ENCODE data around the gene SERPINA4. TPM values are rescaled to one million over a fixed set of nuclear protein-coding genes. Genes with fewer than 3 reads are reported as not detected.

Gene SERPINA4
- total and polyA plus RNA-seq, 2 of the 13 experiments (the other 11 are each of a cell fraction or from before 2014, with no cell fraction given) = 39.1 to 57.8 TPM

DNA sequence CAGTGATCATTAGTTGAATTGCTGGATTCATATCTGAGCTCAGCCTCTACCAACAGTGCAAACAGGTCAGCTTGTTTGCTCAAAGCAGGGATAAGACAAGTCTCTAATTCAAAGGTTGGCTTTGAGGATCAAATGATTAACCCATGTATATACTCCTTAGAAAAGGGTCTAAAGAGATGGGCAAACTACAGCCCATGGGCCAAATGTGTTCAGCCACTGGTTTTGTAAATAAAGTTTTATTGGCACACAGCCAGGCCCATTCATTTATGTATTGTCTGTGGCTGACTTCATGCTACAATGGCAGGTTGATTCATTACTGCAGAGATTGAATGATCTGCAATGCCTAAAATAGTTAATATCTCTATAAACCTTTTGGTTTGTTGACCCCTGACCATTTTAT lies 3.1 kb downstream of the SERPINA4 start (continued):
- TF ChIP-seq, protein P1, sequence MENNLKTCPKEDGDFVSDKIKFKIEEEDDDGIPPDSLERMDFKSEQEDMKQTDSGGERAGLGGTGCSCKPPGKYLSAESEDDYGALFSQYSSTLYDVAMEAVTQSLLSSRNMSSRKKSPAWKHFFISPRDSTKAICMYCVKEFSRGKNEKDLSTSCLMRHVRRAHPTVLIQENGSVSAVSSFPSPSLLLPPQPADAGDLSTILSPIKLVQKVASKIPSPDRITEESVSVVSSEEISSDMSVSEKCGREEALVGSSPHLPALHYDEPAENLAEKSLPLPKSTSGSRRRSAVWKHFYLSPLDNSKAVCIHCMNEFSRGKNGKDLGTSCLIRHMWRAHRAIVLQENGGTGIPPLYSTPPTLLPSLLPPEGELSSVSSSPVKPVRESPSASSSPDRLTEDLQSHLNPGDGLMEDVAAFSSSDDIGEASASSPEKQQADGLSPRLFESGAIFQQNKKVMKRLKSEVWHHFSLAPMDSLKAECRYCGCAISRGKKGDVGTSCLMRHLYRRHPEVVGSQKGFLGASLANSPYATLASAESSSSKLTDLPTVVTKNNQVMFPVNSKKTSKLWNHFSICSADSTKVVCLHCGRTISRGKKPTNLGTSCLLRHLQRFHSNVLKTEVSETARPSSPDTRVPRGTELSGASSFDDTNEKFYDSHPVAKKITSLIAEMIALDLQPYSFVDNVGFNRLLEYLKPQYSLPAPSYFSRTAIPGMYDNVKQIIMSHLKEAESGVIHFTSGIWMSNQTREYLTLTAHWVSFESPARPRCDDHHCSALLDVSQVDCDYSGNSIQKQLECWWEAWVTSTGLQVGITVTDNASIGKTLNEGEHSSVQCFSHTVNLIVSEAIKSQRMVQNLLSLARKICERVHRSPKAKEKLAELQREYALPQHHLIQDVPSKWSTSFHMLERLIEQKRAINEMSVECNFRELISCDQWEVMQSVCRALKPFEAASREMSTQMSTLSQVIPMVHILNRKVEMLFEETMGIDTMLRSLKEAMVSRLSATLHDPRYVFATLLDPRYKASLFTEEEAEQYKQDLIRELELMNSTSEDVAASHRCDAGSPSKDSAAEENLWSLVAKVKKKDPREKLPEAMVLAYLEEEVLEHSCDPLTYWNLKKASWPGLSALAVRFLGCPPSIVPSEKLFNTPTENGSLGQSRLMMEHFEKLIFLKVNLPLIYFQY (CRISPR knock-in tag; IDR thresholded peaks at IDR 0.05; ENCODE audit: borderline replicate concordance) = no peak
- no peak for TF ChIP-seq ADNP (CRISPR knock-in tag; IDR thresholded peaks at IDR 0.05)
- TF ChIP-seq HNRNPUL1 (IDR thresholded peaks at IDR 0.05; ENCODE audit: low read depth, low read length) = no peak
- no peak for TF ChIP-seq MLLT10 (CRISPR knock-in tag; IDR thresholded peaks at IDR 0.05)
- TF ChIP-seq, protein P2, sequence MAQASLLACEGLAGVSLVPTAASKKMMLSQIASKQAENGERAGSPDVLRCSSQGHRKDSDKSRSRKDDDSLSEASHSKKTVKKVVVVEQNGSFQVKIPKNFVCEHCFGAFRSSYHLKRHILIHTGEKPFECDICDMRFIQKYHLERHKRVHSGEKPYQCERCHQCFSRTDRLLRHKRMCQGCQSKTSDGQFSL (CRISPR knock-in tag; IDR thresholded peaks at IDR 0.05) = no peak
- TF ChIP-seq ETV5 (CRISPR knock-in tag; IDR thresholded peaks at IDR 0.05; ENCODE audit: borderline replicate concordance) = no peak
- TF ChIP-seq ZNF781 (CRISPR knock-in tag; IDR thresholded peaks at IDR 0.05; ENCODE audit: borderline replicate concordance, not compliant biosample characterization) = no peak
- TF ChIP-seq, protein P3, sequence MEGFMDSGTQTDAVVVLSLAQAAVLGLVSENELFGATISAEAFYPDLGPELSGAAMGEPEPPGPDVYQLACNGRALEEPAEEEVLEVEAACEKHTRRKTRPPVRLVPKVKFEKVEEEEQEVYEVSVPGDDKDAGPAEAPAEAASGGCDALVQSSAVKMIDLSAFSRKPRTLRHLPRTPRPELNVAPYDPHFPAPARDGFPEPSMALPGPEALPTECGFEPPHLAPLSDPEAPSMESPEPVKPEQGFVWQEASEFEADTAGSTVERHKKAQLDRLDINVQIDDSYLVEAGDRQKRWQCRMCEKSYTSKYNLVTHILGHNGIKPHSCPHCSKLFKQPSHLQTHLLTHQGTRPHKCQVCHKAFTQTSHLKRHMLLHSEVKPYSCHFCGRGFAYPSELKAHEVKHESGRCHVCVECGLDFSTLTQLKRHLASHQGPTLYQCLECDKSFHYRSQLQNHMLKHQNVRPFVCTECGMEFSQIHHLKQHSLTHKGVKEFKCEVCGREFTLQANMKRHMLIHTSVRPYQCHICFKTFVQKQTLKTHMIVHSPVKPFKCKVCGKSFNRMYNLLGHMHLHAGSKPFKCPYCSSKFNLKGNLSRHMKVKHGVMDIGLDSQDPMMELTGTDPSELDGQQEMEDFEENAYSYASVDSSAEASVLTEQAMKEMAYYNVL (CRISPR knock-in tag; IDR thresholded peaks at IDR 0.05; ENCODE audit: borderline replicate concordance) = no peak
- no peak for TF ChIP-seq HOXA3 (CRISPR knock-in tag; IDR thresholded peaks at IDR 0.05)
- no peak for TF ChIP-seq ZNF329 (CRISPR knock-in tag; IDR thresholded peaks at IDR 0.05; ENCODE audit: low read depth)
- TF ChIP-seq AKAP8 (CRISPR knock-in tag; IDR thresholded peaks at IDR 0.05) = no peak
- no peak for TF ChIP-seq ZFP41 (CRISPR knock-in tag; IDR thresholded peaks at IDR 0.05; ENCODE audit: borderline replicate concordance)
- TF ChIP-seq MAF1 (CRISPR knock-in tag; IDR thresholded peaks at IDR 0.05; ENCODE audit: borderline replicate concordance) = no peak
- TF ChIP-seq ARNTL (CRISPR knock-in tag; IDR thresholded peaks at IDR 0.05) = no peak
- TF ChIP-seq, protein P4, sequence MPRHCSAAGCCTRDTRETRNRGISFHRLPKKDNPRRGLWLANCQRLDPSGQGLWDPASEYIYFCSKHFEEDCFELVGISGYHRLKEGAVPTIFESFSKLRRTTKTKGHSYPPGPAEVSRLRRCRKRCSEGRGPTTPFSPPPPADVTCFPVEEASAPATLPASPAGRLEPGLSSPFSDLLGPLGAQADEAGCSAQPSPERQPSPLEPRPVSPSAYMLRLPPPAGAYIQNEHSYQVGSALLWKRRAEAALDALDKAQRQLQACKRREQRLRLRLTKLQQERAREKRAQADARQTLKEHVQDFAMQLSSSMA (CRISPR knock-in tag; IDR thresholded peaks at IDR 0.05) = no peak
- no peak for TF ChIP-seq GPN1 (CRISPR knock-in tag; IDR thresholded peaks at IDR 0.05; ENCODE audit: borderline replicate concordance)

Data from HepG2 (cell line).